T47D (cell line): ENCODE data around the gene KDM4B.
"Not testable (repeated sequence)": the region's sequence is repeated elsewhere in the genome, so short reads cannot be mapped to it uniquely, and the experiment has no call there.

ENCODE experiments used
- DNase-seq, 2 experiments: peaks; one replicate each; pipeline versions ENCODE4 v3.0.0 to v3.0.0-alpha.2; 2011 to 2012; ENCODE audit warnings: low read depth in 1 of 2, low spot score in 1 of 2
- JUND ChIP-seq: IDR thresholded peaks from 2 replicates; pipeline ENCODE4 v1.6.1; 2012; ENCODE audit warnings: low read depth
- in situ Hi-C: cut with HindIII; loops from 2 replicates; pipeline ENCODE4 v1.10.0; 2016; ENCODE audit warnings: low sequenced_read_pairs, low pct_unique_long_range_greater_than_20kb

The KDM4B gene

DNA sequence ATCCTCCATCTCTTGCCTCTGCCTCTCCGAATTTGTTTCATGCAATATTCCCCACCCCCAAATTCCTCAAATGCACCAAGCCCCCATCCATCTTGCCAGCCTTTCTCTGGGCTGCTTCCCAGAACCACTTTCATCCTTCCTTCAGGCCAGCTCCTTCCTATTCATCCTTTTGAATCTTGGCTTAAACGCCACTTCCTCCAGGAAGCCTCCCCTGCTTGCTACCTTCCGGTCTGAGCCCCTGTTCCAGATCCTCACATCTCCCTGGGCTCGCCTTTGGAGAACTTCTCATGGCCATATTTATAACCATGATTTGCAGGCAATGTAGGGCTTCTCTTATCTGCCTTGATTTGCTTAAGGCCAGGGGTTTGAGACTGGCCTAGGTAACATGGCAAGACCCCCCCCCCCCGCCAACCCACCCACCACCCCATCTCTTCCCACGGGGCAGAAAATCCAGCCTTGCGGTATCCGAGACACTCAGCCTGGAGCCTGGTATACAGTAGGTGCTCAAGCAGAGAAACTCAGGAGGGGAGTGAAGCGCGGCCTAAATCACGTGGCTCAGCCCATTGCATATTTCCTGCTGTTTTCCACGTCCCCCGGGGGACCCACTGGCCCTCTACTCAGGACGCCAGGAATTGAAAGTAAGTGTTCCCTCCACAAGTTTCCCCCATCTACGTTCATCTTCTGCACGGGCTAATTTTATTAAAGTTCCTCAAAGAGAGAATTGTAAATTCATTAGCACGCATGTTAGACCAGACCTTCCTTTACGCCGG, 219.8 kb downstream of the KDM4B start:
- in situ Hi-C loops: no loop called here
- no peak for TF ChIP-seq JUND
- no peak for DNase-seq

DNA sequence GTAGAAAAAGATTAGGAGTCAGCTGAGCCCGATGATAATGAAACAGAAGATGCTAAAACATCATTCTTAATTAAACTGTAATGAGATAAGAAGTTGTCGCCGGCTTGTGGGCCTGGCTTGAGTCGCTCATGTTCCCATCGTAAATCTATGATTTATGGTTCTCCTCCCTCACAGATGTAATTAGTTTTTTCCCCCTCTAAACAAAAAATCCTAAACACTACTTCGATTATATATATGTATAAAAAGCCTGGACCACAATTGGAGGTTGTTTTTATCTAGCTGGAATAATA, 220.3 kb downstream of the KDM4B start:
- TF ChIP-seq JUND: no peak
- in situ Hi-C loops: no loop called here
- DNase-seq: no peak

DNA sequence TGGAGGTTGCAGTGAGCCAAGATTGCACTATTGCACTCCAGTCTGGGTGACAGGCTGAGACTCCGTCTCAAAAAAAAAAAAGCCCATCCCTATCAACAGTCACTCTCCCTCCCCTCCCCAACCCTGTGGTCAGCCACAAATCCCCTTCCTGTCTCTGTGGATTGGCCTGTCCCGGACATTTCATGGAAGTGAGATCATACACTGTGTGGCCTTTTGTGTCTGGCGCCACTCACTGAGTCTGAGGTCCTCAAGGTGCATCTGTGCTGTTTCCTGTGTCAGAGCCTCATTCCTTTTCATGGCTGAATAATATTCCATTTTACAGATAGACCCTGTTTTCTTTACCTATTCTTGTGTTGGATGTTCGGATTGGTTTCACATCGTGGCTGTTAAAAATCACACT, 222.2 kb downstream of the KDM4B start:
- no peak for TF ChIP-seq JUND
- in situ Hi-C loops: no loop called here
- no peak for DNase-seq

DNA sequence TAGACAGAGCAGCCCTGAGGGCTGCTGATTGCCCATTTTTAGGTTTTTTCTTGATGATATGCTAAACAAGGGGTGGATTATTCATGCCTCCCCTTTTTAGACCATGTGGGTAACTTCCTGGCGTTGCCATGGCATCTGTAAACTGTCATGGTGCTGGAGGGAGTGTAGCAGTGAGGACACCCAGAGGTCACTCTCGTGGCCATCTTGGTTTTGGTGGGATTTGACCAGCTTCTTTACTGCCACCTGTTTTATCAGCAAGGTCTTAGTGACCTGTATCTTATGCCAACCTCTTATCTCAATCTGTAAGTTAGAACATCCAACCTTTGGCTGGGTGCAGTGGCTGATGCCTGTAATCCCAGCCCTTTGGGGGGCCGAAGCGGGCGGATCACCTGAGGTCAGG, 223.7 kb downstream of the KDM4B start:
- no peak for DNase-seq
- in situ Hi-C loops: no loop called here
- TF ChIP-seq JUND: no peak

DNA sequence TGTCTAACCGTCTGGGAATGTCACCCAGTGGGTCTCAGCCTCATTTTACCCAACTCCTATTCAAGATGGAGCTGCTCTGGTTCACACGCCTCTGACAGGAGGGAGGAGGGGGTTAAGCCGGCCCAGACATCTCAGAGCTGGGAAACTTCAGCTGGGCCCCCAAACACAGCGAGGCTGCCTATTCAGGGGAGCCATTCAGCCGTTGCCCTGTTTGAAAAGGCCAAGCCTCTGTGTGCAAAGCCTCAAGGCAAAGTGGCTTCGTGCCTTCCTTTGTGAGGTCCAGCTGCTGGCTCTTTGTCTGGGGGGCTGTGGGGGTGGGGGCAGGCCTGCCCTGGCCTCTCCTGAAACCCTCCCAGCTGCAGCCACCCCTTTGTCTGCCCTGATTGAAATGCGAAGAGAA, 224.3 kb downstream of the KDM4B start:
- DNase-seq: no peak
- no peak for TF ChIP-seq JUND
- in situ Hi-C loops: no loop called here

DNA sequence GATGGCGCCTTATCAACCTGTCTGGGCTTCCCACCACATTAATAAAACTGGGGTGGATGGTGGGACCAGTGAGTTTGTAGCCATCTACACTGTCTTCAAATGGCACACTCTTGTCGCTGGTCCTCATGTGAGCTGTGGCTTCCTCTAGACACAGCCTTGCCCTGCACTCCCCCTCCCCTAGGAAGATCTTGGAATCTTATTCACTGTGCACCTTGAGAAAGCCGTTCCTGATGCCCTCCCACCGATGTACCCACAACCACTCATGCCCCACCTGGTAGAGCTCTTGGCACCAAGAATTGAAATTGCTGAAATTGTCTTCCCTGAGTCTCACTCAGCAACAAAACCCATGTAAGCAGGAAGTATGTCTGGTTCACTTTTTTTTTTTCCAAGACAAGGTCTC, 225.7 kb downstream of the KDM4B start:
- in situ Hi-C loops: no loop called here
- no peak for DNase-seq
- TF ChIP-seq JUND: no peak

DNA sequence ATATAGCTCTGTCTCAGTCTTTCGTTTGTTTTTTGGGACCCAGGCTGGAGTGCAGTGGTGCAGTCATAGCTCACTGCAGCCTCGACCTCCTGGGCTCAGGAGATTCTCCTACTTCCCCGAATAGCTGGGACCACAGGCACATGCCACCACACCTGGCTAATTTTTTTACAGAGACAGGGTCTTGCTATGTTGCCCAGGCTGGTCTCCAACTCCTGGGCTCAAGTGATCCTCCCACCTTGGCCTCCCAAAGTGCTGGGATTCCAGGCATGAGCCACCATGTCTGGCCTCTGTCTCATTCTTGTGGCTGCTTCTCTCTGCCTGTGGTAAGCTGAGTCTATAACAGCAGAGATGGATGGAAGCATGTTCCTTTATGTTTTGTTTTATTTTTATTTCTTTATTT, 226.7 kb downstream of the KDM4B start:
- DNase-seq, in situ Hi-C loops: not testable (repeated sequence)

DNA sequence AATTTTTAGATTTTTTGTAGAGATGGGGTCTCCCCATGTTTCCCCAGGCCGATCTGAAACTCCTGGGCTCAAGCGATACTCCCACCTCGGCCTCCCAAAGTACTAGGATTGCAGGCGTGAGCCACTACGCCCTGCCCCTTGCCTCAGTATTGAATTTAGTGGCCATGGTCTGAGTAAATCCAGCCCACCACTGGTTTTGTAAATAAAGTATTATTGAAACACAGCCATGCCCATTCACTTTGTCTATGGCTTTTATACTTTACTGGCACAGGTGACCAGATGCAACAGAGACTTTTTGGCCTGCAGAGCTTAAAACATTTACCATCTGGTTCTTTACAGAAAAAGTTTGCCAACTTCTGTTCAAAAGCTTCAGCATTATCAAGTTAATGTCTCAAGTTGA, 227.9 kb downstream of the KDM4B start:
- no peak for TF ChIP-seq JUND
- no peak for DNase-seq
- in situ Hi-C loops: no loop called here

DNA sequence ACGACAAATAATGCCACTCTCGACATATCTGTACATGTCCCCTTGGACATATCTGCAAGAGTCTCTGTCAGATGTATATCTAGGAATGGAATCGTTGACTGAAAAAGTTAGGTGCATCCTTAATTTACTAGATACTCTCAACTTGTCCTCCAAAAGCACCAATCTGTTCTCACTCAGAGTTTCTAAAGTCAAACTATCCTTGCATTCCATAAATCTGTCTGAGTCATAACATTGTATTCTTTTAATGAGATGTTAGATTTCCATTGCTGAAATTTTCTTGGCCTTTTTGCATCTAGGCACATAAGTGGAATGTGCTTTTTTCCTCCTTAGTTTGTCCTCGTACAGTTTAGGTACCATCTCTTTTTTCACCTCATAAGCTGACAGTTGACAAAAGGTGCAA, 231.9 kb downstream of the KDM4B start:
- no peak for DNase-seq
- in situ Hi-C loops: no loop called here
- TF ChIP-seq JUND: no peak

DNA sequence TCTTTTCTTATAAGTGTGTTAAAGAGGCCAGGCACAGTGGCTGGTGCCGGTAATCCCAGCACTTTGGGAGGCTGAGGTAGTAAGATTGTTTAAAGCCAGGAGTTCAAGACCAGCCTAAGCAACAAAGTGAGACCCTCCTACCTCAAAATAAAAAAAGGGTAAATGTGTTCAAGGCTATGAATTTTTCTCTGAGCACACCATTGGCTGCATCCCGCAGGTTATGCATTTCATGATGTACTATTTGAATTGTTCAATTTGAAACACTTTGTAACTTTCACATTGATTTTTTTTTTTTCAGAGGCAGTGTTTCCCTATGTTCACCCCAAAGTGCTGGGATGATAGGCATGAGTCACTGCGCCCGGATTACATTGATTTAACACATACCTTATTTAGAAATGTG, 233.6 kb downstream of the KDM4B start:
- DNase-seq: no peak
- TF ChIP-seq JUND: no peak
- in situ Hi-C loops: no loop called here
